HL-60/S4 treated with phorbol 12-myristate 13-acetate at 8.2 ng/mL for 4 days and 3 days (cell line): Measurements from ENCODE around the gene GLS.
"Not testable (repeated sequence)": the region's sequence is repeated elsewhere in the genome, so short reads cannot be mapped to it uniquely, and the experiment has no call there.

ENCODE experiments used
- in situ Hi-C: fragments of 300-500 bp; cut with MboI; formaldehyde crosslinking; loops from 2 replicates; pipeline ENCODE4 v1.15.0; 2022; ENCODE audit warnings: low sequenced_read_pairs

Gene GLS

DNA sequence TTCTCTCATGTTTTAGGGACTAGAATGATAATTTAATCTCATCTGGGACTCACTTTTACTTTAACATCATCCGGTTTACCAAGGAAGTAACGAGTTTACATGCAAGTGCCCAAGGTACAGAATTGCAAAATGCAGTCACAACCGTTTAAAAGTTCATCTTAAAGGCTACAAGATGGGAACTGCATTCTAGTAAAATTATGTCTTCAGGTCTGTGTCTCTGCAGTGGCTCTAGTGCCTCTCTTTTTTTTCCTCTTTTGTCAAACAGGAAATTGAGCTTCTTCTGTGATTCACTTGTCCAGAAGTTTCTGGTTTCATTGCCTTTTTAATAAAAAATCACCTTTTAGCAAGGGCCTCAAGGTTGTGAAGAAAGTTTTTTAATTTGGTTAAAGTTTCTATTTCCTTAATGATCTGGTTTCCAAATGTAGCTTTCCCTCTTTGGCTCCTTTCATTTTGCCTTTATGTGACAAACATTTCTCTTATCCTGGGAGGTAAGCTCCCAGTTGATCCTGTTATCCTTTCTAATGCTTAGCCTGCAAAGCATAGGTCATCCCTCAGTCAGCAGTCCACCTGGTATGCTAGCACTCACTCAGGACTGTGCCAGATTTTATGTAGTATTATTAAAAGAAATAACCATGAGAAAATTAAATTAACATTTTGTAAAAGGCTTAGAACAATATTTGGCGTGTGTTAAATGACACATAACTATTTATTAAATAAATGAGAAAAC lies 2.4 kb downstream of the GLS start:
- in situ Hi-C loops, result no loop called here

DNA sequence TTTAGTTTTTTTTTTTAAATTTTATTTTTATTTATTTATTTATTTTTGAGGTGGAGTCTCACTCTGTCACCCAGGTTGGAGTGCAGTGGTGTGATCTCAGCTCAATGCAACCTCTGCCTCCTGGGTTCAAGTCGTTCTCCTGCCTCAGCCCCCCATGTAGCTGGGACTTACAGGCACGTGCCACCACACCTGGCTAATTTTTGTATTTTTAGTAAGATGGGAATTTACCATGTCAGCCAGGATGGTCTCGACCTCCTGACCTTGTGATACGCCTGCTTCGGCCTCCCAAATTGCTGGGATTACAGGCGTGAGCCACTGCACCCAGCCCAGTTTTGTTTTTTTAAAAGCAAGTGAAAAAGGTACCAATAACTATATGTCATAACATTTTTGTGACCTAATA lies 5.2 kb downstream of the GLS start:
- in situ Hi-C loops, result not testable (repeated sequence)

DNA sequence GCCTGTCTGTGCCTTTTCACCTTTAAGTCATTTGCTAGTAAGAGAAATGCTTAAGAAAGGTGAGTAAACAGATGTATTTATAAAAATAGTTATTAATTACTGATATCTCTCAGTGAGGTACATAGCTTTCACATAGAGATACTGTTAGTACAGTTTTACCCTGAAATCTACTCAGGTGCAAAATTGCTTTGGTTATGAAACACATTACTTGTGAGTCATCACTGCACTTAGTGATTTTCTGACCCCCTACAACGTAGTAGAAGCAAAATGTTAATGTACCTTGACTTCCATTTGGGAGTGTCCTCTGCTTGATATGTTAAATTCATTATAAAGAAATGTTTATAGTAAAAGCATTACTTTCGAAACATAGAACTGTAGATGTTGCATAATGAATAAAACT lies 6.5 kb downstream of the GLS start:
- in situ Hi-C loops, result no loop called here

DNA sequence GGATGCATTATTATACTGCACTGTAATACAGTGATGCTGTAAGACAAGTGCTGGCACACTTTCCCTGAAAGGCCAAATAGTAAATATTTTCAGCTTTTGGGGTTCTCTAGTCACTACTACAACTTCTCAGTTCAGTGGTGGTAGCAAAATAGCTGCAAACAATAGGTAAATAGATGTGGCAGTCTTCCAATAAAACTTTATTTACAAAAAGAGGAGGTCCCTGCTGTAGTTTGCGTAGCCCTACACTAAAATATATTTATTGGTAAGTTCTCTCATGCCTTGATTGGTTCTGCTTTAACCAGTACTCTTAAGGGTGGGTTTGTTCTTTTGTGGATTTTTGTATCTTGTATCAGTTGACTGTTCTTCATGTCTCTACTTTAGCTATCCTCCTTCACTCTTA lies 7.8 kb downstream of the GLS start:
- in situ Hi-C loops, result no loop called here

DNA sequence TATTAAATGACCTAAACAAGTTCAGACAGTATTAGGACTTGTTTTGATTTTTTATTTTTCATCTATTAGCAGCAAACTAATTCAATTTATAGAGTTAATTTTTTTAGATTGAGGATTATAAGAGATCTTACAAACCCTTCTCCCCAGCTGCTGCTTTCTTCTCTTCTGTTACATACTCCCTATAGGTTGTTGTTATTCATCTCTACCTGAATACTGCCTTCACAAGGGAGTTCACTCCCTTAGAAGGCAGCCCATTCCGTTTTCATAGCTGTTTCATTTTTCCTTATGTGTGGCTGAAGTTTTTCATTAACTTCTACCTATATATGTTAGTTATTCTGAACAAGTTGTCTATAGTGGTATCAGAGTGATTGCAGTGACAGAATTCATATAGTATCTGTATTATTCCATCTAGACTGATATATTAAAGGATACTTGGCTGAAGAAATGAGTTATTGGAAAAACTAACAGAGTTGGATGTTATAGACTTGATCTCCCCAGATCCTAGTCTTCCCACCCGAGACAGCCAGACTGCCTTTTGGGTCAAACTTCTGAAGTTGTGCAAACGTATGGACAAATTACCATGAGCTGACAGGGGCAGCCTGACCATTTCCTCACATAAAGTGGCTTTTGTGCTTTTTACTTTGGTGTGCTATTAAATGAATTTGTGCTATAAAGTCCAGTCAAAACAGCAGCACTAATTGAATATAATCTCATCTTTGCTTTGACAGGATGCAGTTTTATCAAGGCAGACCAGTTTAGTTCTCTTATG lies 8.7 kb downstream of the GLS start:
- in situ Hi-C loops, result no loop called here

DNA sequence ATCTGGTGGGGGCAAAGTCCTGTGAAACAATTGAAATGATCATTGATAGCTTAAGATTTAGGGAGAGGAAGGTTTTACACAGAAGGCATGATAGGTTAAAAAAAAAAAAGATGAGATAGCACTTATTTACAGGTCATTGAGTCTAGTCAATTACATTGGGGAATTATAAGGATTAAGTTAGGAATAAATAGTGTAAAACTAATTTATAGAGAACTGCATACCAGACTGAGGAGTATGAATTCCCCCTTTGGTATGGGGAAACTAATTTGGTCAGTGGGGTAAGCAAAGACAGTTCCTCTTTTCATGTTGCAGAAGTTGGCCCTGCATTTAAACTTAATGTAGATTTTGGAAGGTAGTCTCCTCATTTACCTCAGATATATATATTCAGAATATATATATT lies 10.8 kb downstream of the GLS start:
- in situ Hi-C loops, result no loop called here

DNA sequence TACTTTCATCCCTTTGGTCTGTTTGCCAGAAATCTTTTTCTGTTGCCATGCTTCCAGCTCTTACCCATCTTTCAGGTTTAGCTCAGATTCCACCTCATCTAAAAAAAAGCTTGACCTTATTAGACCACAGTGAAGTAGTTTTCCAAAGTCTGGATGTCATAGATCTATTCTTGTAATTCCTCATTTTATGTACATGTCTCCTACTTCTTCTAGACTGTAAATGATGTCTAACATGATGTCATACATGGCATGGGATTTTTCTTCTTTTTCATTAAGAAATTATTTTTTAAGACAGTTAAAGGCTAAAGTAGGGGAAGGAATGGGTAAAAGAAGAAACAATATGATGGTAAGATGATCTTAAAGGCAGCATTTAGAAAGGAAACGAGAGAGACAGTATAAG lies 11.3 kb downstream of the GLS start:
- in situ Hi-C loops, result no loop called here

DNA sequence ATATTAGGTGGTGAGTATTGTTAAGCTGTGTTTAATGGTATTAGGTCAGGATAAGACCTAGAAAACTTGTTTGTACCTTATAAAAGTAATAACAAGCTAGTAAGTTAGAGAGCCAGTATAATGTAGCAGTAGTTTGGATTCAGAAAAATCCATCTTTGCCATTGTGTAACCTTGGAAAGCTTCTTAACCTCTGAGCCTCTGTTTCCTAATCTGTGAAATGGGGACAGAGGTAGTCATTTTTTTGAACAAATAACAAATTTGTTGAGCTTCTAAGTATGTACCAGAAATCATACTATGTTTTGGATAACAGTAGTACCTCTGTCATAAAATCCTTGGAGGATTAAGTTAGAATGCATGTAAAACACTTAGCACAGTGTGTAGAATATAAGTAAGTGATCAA lies 12.5 kb downstream of the GLS start:
- in situ Hi-C loops, result no loop called here

DNA sequence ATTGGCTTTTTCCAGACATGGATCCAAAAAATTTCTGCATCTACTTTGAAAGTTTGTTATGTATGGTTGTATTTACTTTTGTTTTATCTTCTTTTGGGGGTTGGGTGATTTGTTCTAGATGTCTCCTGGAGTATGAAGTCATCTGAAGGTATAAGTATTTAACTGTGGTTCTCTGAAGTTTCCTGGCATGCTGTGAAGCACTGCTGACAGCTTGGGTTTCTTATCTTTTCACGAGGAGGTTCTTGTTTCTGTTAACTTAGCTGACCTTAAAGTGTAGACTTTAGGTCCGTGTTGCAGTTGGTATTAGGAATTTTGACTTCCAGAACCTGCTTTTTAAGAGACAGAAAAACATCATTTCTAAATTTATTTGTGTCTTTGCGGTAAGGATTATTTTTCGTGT lies 15.9 kb downstream of the GLS start:
- in situ Hi-C loops, result no loop called here

DNA sequence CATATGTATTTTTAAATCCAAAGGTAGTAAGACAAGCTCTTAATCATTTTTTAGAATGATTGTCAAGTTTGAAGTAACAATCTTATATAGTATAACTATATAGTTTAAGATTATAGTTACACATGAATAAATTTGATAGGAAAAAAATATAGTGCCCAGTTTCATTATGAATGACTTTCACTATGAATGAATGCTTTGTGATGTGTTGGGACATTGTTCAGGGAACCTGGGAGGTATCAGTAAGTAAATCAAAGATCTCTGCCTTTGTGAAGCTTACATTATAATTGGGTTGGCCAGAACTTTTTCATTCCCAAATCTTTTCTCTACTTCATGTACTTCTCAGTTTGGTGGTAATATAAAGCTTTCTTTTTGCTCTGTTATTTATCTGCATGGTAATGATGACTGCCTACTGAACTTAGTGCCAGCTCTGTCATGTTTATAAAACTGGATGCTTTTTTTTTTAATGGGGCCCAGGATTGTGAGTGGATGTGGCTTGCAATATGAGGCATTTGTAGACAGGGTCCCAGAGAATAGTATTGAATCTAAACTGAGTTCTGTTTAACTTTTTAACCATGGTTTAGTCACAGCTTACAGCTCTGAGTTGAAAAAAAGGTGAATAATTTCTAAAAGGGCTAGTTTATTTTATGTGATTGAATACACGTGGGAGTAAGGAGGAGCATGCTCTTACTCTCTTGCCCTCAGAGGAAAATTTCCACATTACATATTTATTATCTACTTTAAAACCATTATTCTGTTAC lies 23.3 kb downstream of the GLS start:
- in situ Hi-C loops, result no loop called here

DNA sequence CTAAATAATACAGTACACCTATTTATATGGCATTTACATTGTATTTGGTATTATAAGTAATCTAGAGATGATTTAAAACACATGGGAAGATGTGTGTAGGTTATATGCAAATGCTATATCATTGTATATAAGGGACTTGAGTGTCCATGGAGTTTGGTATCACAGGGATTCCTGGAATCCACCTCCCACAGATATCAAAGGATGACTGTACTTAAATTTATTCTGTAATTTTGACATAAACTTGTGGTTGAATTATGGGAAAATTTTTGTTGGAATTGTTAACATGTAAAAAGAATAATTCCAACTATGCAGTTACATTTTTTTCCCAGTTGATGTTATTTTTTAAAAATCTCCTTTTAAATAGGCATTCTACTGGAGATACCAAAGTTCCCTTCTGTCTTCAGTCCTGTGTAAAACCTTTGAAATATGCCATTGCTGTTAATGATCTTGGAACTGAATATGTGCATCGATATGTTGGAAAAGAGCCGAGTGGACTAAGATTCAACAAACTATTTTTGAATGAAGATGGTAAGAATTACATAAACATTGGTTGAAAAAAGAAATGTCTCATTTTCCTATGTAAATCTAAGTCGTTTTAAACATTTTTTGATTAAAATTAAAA lies 24.1 kb downstream of the GLS start:
- in situ Hi-C loops, result no loop called here

DNA sequence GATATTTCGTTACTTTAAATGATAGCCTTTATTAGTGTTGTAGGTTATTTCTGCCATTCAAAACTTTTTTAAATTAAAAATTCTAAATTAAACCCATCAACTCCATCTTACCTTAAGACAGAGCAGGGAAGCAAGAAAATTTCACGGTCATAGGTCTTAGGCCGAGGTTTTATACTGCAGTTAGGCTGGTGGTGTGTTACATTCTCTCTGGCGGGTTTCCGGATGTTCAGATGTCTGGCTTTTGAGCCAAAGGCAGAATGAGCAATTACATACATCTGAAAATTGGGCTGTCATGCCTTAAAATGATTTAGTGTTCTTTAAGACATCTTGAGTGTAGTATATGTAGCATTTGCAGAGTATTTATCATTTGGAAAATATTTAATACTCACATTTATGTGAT lies 27.9 kb downstream of the GLS start:
- in situ Hi-C loops, result no loop called here

DNA sequence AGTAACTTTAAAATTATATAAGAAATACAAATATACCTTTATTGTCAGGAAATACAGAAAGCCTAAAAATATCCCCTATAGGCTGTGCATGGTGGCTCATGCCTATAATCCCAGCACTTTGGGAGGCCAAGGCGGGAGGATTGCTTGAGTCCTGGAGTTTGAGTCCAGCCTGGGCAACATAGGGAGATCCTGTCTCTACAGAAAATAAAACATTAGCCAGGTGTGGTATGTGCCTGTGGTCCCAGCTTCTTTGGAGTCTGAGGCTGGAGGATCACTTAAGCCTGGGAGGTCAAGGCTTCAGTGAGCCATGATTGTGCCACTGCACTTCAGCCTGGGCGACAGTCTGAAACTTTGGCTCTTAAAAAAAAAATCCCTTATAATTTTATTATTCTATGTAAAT lies 29.1 kb downstream of the GLS start:
- in situ Hi-C loops, result no loop called here

DNA sequence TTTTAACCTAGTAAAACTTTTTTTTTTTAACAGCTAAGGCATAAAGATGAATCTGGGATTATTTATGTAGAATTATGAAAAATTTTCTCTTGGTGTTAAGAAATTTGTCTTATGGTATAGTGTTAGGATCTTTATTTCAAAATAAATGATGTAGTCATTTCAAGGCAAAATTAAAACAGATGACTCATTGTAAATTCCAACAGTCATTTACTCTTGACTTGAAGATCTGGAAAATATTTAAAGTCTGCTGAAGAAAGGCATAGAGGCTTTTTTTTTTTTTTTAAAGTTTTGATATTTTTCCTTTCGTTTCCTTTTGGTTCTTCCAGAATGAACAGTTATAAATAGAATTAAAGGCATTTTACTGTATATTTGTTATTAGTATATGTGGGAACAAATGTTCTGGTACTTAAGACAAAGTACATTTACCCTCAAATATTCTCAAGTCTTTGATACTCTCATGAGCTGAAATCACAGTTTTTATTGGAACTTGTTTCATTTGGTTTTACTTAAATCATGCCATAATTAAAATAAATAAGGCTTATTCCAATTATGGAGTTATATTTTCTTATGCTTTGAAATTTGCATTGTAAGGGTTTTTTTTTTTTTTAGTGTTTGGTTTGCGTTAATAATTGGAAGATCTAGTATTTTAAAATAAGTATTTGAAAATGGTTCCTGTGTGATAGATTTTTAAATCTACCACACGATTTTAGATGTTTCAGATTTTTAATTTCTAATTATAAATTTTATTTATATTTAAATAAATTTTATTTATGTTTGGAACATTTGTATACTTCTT lies 29.9 kb downstream of the GLS start:
- in situ Hi-C loops, result no loop called here

DNA sequence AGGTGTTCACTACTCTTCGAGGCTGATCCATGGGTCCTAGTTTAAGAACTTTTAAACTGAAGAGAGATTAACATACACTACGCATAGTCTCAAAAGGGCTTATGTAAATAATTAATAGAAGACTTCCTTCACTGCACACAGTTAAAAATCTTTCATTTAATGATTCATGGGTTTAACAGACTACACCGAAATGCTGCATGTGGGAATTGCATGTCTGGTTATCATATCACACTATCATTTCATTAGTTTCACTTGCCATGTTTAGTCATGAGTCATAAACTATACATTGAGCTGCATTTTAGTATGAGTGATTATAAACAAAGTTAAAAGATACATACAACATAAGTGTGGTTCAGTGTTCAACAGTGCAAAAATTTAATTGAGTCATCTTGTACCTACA lies 31.2 kb downstream of the GLS start:
- in situ Hi-C loops, result no loop called here

DNA sequence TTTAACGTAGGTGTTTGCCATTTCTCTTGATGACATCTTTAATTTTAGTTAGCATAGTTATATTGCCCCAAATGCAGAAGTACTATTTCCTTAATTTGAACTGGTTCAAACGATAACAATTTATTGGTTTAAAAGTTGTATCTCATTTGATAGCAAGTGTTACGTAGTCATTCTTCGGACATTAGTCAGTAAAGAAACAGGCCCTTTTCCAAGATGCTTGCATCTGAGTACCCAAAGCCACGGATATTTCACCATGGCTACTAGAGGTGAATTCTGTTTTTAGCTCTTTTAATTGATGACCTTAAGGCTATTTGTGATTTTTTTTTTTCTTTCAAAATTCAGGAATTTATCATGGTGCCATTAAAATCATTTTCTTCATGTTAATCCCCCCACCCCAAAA lies 32.1 kb downstream of the GLS start:
- in situ Hi-C loops, result no loop called here

DNA sequence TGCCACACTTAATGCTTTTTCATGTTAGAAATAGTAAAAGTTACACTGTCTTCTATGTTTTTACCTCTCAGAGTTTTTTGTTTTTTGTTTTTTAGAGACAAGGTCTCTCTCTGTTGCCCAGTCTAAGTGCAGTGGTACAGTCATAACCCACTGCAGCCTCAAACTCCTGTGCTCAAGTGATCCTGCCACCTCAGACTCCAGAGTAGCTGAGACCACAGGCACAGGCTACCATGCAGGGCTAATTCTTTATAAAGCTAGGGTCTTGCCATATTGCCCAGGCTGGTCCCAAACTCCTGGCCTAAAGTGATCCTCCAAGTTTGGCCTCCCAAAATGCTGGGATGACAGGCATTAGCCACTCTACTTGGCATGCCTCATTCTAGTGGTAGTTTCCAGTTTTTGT lies 33.1 kb downstream of the GLS start:
- in situ Hi-C loops, result no loop called here

DNA sequence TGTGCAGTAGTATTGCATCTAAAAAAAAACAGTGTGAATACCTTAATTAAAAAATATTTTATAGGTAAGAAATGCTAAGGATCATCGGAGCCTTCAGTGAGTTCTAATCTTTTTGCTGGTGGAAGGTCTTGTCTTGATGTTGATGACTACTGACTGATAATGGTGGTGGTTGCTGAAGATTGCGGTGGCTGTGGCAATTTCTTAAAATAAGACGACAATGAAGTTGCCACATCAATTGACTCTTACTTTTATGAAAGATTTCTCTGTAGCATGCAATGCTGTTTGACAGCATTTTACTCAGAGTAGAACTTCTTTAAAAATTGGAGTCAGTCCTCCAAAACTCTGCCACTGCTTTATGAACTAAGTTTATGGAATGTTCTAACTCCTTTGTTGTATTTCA lies 36.2 kb downstream of the GLS start:
- in situ Hi-C loops, result no loop called here

DNA sequence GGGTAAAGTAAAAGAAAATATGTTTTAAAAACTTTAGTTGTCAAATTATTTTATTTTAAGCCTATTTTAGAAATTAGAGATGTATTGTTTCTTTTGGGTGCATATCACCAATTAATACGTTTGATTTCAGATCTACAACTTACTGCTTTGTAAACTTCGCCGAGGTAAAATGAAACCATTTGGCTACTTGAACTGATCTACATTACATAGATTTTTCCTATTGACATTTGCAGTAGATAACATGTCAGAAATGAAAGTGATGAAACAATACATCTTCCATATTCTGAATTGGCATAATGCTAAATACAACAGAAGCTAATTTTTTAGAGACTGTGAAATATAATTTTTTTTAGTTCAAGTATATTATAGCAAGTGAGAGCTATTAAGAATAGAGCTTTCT lies 39.5 kb downstream of the GLS start:
- in situ Hi-C loops, result no loop called here

DNA sequence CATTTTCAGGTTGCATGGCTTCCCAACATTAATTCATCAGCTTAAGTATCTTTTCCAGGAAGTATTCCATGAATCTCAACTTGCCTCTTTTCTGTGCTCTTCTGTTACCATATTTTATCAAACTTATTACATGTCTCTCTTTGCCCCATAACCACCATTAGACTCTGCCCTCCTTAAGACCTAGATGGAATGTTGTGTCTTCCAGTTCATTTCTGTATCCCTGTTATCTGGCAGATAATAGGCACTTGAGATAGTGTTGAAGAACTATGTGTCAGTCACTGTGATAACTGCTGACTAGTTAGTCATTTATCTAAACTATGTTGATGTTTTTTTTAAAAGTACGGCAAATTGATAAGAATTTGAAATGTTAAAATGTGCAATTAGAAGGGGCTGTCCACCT lies 41.8 kb downstream of the GLS start:
- in situ Hi-C loops, result no loop called here

DNA sequence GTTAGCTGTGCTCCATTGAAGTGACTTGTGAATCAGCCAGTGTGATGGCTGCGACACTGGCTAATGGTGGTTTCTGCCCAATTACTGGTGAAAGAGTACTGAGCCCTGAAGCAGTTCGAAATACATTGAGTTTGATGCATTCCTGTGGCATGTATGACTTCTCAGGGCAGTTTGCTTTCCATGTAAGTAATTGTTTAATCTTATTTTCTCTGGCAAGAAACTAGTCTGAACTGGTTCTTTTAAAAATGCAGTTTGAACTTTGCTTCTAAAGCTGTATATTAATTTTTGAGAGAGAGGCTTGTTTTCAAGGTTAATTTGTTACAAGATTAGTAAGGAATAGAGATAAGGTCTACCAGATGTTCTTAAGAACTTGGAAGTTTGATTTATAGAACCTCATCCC lies 46.7 kb downstream of the GLS start:
- in situ Hi-C loops, result no loop called here
